GM12878 (cell line): ENCODE measurements around the gene PTCD1. TPM values are rescaled to one million over a fixed set of nuclear protein-coding genes. Genes with fewer than 3 reads are reported as not detected.
A peak's percentile ranks its signal among the peaks of the same experiment; 100 is the strongest.

Experiments
- ATAC-seq: fragments of 200-7000 bp; cut with Tn5 transposase; 3 replicates; pipeline ENCODE4 v1.9.1; 2020; ENCODE audit warnings: mild to moderate bottlenecking, moderate library complexity
- BruUV-seq: library from RNA; stranded (reverse); fragments of 400-500 nt; replicated peaks from 2 replicates; lab custom pipeline; 2021; lab: Mats Ljungman, UMichigan
- CTCF ChIA-PET: fragments of 300-600 bp; sonication (Branson Sonifier 250); formaldehyde crosslinking; extraction: SDS; loops from one replicate; lab custom pipeline; 2021; ENCODE audit warnings: inconsistent platforms; lab: Yijun Ruan, JAX
- POLR2A ChIA-PET: fragments of 350-600 bp; formaldehyde crosslinking; extraction: SDS; loops from one replicate; lab custom pipeline; 2021; ENCODE audit warnings: inconsistent platforms; lab: Charles Lee
- RAD21 ChIA-PET: fragments of 300-600 bp; sonication (Branson Sonifier 250); formaldehyde crosslinking; loops from one replicate; lab custom pipeline; 2023; ENCODE audit warnings: antibody characterized with exemption; ENCODE audit not compliant: unreplicated experiment; lab: Charles Lee
- SMC1A ChIA-PET: fragments of 300-600 bp; sonication (Branson Sonifier 250); formaldehyde crosslinking; loops from one replicate; lab custom pipeline; 2023; ENCODE audit not compliant: unreplicated experiment, uncharacterized antibody; lab: Charles Lee
- DNase-seq: peaks from one replicate; pipeline ENCODE4 v3.0.0-alpha.2; 2011; ENCODE audit warnings: low read depth, low spot score
- FAIRE-seq: peaks from 3 replicates; lab custom pipeline; 2011; peaks lifted over from hg19 to GRCh38; lab: Jason Lieb, UNC
- H2AFZ ChIP-seq: 2 replicates; pipeline ENCODE4 v1.6.0; 2011; ENCODE audit warnings: low read depth, low read length, control low read depth; ENCODE audit not compliant: control insufficient read depth
- H3K27ac ChIP-seq: 2 replicates; pipeline ENCODE4 v1.5.1; 2011; ENCODE audit warnings: control low read depth; ENCODE audit not compliant: control insufficient read depth, insufficient read depth
- H3K27me3 ChIP-seq, 2 experiments: replicated peaks in 1 of 2; 2 replicates each; pipeline versions ENCODE4 v1.6.0 to v1.6.1; 2011; ENCODE audit warnings: low read length in 1 of 2; ENCODE audit not compliant: control insufficient read depth in 2 of 2, insufficient read depth in 2 of 2
- H3K36me3 ChIP-seq, 2 experiments: 2 replicates each; pipeline ENCODE4 v1.5.1; 2011; ENCODE audit warnings: low read length in 1 of 2; ENCODE audit not compliant: control insufficient read depth in 2 of 2, insufficient read depth in 2 of 2
- H3K4me1 ChIP-seq: 2 replicates; pipeline ENCODE4 v1.6.1; 2011; ENCODE audit warnings: mild to moderate bottlenecking, low read length, moderate library complexity, mixed read lengths; ENCODE audit not compliant: control insufficient read depth, insufficient read depth
- H3K4me2 ChIP-seq: 2 replicates; pipeline ENCODE4 v1.6.0; 2011; ENCODE audit warnings: control low read depth; ENCODE audit not compliant: control insufficient read depth, insufficient read depth
- H3K4me3 ChIP-seq: fragments of 200-600 bp; sonication (generic); 2 replicates; pipeline ENCODE4 v1.5.1; 2016
- H3K79me2 ChIP-seq: 2 replicates; pipeline ENCODE4 v1.6.0; 2011; ENCODE audit warnings: low read length; ENCODE audit not compliant: control insufficient read depth, insufficient read depth
- H3K9ac ChIP-seq: 2 replicates; pipeline ENCODE4 v1.8.0; 2011; ENCODE audit warnings: low read length, control low read depth, mixed read lengths; ENCODE audit not compliant: control insufficient read depth, insufficient read depth
- H3K9me3 ChIP-seq: replicated peaks from 3 replicates; pipeline ENCODE4 v1.5.1; 2011; ENCODE audit warnings: mild to moderate bottlenecking, low read length; ENCODE audit not compliant: control insufficient read depth, insufficient read depth
- H4K20me1 ChIP-seq: 2 replicates; pipeline ENCODE4 v1.6.0; 2011; ENCODE audit not compliant: control insufficient read depth, insufficient read depth
- DPF2 ChIP-seq: fragments of 450-650 bp; IDR thresholded peaks from 2 replicates; pipeline ENCODE4 v1.6.1; 2017; ENCODE audit warnings: mild to moderate bottlenecking
- MEF2A ChIP-seq: IDR thresholded peaks from 2 replicates; pipeline ENCODE4 v1.6.1; 2011; ENCODE audit warnings: low read depth, mild to moderate bottlenecking, low read length, moderate library complexity; ENCODE audit not compliant: insufficient read depth
- MTA2 ChIP-seq: fragments of 450-650 bp; IDR thresholded peaks from 2 replicates; pipeline ENCODE4 v1.6.1; 2016; ENCODE audit warnings: low read depth, mild to moderate bottlenecking, moderate library complexity
- NFXL1 ChIP-seq: fragments of 450-650 bp; IDR thresholded peaks from 2 replicates; pipeline ENCODE4 v1.6.1; 2017; ENCODE audit warnings: antibody characterized with exemption, mild to moderate bottlenecking, borderline replicate concordance
- POLR2A ChIP-seq: IDR thresholded peaks from 2 replicates; pipeline ENCODE4 v1.6.1; 2011; ENCODE audit warnings: low read depth, mild to moderate bottlenecking, low read length
- TCF7 ChIP-seq: IDR thresholded peaks from 2 replicates; pipeline ENCODE4 v1.6.1; 2014; ENCODE audit warnings: antibody characterized with exemption, borderline replicate concordance
- ZNF207 ChIP-seq: fragments of 450-650 bp; IDR thresholded peaks from 2 replicates; pipeline ENCODE4 v1.6.1; 2014; ENCODE audit warnings: antibody characterized with exemption, mild to moderate bottlenecking, borderline replicate concordance
- WGBS: methylation state at CpG from one replicate; pipeline ENCODE4 v1.1.6; 2016; ENCODE audit warnings: low lambda C conversion rate; ENCODE audit not compliant: insufficient replicate concordance, insufficient coverage; ENCODE audit errors: missing lambda C conversion rate; 5-methylcytosine and 5-hydroxymethylcytosine counted together
- in situ Hi-C: fragments of 300-500 bp; cut with MboI; formaldehyde crosslinking; loops from 9 replicates; pipeline ENCODE4 v1.14.3; 2018; ENCODE audit warnings: mixed read lengths
- intact Hi-C: fragments of 100-400 bp; cut with micrococcal nuclease; formaldehyde crosslinking; loops from one replicate; pipeline ENCODE4 v1.14.2; 2022; ENCODE audit not compliant: unreplicated experiment
- polyA plus RNA-seq, 11 experiments: library from polyadenylated mRNA; depleted of rRNA in 4 of 11; unstranded in 6 of 11; stranded (reverse) in 5 of 11; fragments of >200 nt; fragmentation: Nextera tagmentation in 4 of 11; fragmentation: Illumina TruSeq in 1 of 11; extraction: Ambion mirVana in 4 of 11; extraction: Trizol in 1 of 11; gene quantifications; 1 replicate in 1 of 11; 2 replicates in 10 of 11; pipeline versions ENCODE4 v1.2.1 to v1.2.3, GENCODE V29; 2011 to 2016; ENCODE audit warnings: inconsistent platforms in 2 of 11, missing spikeins in 2 of 11, low read depth in 1 of 11
- total RNA-seq, 4 experiments: library from RNA; depleted of rRNA in 3 of 4; stranded (reverse); fragments of >200 nt in 3 of 4; fragmentation: Illumina TruSeq in 1 of 4; extraction: Trizol in 1 of 4; gene quantifications; 2 replicates each; pipeline versions ENCODE4 v1.2.1 to v1.2.3, GENCODE V29; 2013 to 2021
- TF ChIP-seq, protein P1 (sequence below), 3 experiments: IDR thresholded peaks in 2 of 3; conservative IDR thresholded peaks in 1 of 3; 2 replicates each; pipeline ENCODE4 v1.5.1; 2011; ENCODE audit warnings: low read depth in 3 of 3, low read length in 3 of 3, mild to moderate bottlenecking in 3 of 3, control low read depth in 2 of 3, moderate library complexity in 2 of 3, inconsistent platforms in 1 of 3, mixed read lengths in 1 of 3; ENCODE audit not compliant: control insufficient read depth in 2 of 3, insufficient read depth in 1 of 3; ENCODE audit errors: extremely low read depth in 1 of 3
- TF ChIP-seq, protein P2 (sequence below): fragments of 450-650 bp; IDR thresholded peaks from 2 replicates; pipeline ENCODE4 v1.6.1; 2017; ENCODE audit warnings: borderline replicate concordance
- TF ChIP-seq, protein P3 (sequence below): IDR thresholded peaks from 2 replicates; pipeline ENCODE4 v1.6.1; 2011; ENCODE audit warnings: borderline replicate concordance, low read depth, mild to moderate bottlenecking, moderate library complexity, low read length; ENCODE audit not compliant: insufficient read depth, poor library complexity, severe bottlenecking

The PTCD1 gene
- total and polyA plus RNA-seq, 10 of the 15 experiments (the other 5 are each of a cell fraction or from before 2014, with no cell fraction given) = 0.26 to 9.7 (median 5.0) TPM

DNA sequence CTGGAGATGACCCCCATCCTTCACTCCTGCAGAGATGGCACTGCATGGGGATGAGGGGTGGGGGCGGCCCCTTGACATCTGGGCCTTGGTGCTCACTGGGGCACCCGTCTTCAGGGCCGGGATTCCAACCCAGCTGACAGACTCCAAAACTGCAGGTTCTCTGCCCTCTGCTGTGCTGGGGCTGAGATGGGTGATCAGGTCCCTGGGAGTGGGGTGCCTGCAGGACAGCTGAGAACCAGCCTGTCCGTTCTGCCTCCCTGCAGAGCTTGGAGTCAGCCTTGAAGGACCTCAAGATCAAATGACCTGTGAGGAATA is 44.5 kb downstream of the PTCD1 start:
- intact Hi-C loops = no loop called here

DNA sequence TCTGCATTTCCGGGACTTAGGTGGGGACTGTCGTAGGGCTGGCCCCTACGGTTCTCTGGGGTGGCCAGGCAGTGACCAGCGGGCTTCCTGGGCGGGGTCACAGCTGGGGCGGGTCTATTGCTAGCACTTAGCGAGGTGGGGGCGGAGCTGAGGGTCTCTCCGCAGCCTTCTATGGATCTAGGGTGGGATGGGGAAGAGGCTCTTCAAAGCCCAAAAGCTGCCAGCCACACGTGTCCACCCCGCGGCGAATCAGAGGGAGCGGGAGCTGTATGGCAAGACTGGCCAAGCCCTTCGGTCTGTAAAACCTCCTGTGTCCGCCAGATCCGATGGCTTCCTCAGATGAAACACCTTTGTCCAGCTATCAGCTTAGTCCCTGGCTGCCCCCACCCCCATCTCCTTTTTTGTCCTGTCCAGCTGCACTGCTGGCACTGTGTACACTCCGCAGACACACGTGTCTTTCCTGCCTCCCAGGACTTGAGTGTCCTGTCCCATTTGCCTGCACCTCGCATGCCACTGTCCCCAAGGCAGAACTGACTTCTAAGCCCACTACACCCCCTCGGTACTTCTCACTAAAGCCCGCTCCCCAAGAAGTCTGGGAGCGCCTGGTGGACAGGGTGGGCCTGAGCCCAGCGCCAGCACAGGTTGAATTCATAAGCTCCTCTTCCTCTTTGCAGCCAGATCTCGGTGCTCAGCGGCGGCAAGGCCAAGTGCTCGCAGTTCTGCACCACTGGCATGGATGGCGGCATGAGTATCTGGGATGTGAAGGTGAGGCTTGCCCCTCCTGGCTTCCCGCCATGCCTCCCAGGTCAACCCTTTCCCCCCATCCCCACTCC is 45.0 kb downstream of the PTCD1 start:
- POLR2A ChIA-PET = interaction anchor here (0.5 to 1.1 kb wide), 2 partner anchors 9 to 43 kb away, joined by 3 to 4 read pairs; no protein-coding TSS in a partner anchor
- Histone ChIP-seq H3K9me3 (no peaks in the 10 kb centered on the region), H3K4me2 (no peak overlapping the region), H3K4me1 (peaks cover 4% of the 10 kb centered on the region; the same call in 1 of the 2 replicates), H3K79me2 (no peaks in the 10 kb centered on the region; the same call in 1 of the 2 replicates), H4K20me1 (no peaks in the 10 kb centered on the region), H2AFZ (no peak overlapping the region), H3K36me3 (peaks cover 49 to 57% of the 10 kb centered on the region in 2 experiments), H3K27ac (no peak overlapping the region), H3K4me3 (no peak overlapping the region), H3K9ac (no peak overlapping the region), H3K27me3 (no peaks in the 10 kb centered on the region)
- no TSS peak for BruUV-seq
- WGBS = 85% methylated on average over 28 of the region's 30 CpGs
- SMC1A ChIA-PET = interaction anchor here (2.8 kb wide), 1 partner anchor 14 kb away, joined by 8 read pairs; no protein-coding TSS in a partner anchor
- intact Hi-C loops (no loop called here), in situ Hi-C loops (no loop called here)
- CTCF ChIA-PET = interaction anchor here (1.1 to 2.1 kb wide), 2 partner anchors 13 to 64 kb away, joined by 4 to 6 read pairs; no protein-coding TSS in a partner anchor
- FAIRE-seq = no peak
- DNase-seq = no peak
- peak; percentile 40; the same call in 2 of the 3 replicates for ATAC-seq
- RAD21 ChIA-PET = no interaction called here
- TF ChIP-seq, protein P1, sequence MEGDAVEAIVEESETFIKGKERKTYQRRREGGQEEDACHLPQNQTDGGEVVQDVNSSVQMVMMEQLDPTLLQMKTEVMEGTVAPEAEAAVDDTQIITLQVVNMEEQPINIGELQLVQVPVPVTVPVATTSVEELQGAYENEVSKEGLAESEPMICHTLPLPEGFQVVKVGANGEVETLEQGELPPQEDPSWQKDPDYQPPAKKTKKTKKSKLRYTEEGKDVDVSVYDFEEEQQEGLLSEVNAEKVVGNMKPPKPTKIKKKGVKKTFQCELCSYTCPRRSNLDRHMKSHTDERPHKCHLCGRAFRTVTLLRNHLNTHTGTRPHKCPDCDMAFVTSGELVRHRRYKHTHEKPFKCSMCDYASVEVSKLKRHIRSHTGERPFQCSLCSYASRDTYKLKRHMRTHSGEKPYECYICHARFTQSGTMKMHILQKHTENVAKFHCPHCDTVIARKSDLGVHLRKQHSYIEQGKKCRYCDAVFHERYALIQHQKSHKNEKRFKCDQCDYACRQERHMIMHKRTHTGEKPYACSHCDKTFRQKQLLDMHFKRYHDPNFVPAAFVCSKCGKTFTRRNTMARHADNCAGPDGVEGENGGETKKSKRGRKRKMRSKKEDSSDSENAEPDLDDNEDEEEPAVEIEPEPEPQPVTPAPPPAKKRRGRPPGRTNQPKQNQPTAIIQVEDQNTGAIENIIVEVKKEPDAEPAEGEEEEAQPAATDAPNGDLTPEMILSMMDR (IDR thresholded peaks at IDR 0.05 in 2 of 3, conservative IDR thresholded peaks at IDR 0.05 in 1 of 3; ENCODE audit: control insufficient read depth in 2 of 3, extremely low read depth in 1 of 3, insufficient read depth in 1 of 3, low read depth in 3 of 3, low read length in 3 of 3) = no peak
- TF ChIP-seq, protein P2, sequence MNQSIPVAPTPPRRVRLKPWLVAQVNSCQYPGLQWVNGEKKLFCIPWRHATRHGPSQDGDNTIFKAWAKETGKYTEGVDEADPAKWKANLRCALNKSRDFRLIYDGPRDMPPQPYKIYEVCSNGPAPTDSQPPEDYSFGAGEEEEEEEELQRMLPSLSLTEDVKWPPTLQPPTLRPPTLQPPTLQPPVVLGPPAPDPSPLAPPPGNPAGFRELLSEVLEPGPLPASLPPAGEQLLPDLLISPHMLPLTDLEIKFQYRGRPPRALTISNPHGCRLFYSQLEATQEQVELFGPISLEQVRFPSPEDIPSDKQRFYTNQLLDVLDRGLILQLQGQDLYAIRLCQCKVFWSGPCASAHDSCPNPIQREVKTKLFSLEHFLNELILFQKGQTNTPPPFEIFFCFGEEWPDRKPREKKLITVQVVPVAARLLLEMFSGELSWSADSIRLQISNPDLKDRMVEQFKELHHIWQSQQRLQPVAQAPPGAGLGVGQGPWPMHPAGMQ = no peak
- TF ChIP-seq ZNF207 = no peak
- no peak for TF ChIP-seq NFXL1
- TF ChIP-seq, protein P3, sequence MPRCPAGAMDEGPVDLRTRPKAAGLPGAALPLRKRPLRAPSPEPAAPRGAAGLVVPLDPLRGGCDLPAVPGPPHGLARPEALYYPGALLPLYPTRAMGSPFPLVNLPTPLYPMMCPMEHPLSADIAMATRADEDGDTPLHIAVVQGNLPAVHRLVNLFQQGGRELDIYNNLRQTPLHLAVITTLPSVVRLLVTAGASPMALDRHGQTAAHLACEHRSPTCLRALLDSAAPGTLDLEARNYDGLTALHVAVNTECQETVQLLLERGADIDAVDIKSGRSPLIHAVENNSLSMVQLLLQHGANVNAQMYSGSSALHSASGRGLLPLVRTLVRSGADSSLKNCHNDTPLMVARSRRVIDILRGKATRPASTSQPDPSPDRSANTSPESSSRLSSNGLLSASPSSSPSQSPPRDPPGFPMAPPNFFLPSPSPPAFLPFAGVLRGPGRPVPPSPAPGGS = no peak

More for the DNA sequence above, 44.5 kb downstream of the PTCD1 start:
- CTCF ChIA-PET = interaction anchor here (1.0 to 2.1 kb wide), 2 partner anchors 13 to 65 kb away, joined by 3 to 6 read pairs; no protein-coding TSS in a partner anchor
- H3K36me3 ChIP-seq = peaks cover 54 to 62% of the 10 kb centered on the region in 2 experiments
- H3K79me2 ChIP-seq = no peaks in the 10 kb centered on the region; the same call in 1 of the 2 replicates
- peaks cover 4% of the 10 kb centered on the region; the same call in 1 of the 2 replicates for H3K4me1 ChIP-seq
- RAD21 ChIA-PET = no interaction called here
- no peak overlapping the region for H3K27ac ChIP-seq
- WGBS = 85% methylated on average over 3 of the region's 4 CpGs
- no peak overlapping the region for H3K9ac ChIP-seq
- POLR2A ChIA-PET = interaction anchor here (0.7 to 1.1 kb wide), 2 partner anchors 42 to 47 kb away, joined by 3 to 4 read pairs; no protein-coding TSS in a partner anchor
- H4K20me1 ChIP-seq = no peaks in the 10 kb centered on the region
- BruUV-seq = no TSS peak
- no peak overlapping the region for H3K4me3 ChIP-seq
- H3K4me2 ChIP-seq = no peak overlapping the region
- SMC1A ChIA-PET = interaction anchor here (2.8 kb wide), 1 partner anchor 13 kb away, joined by 8 read pairs; no protein-coding TSS in a partner anchor
- TF ChIP-seq POLR2A (peak; percentile 33; the same call in 1 of the 2 replicates), MTA2 (no peak), TCF7 (no peak), MEF2A (no peak), DPF2 (no peak)
- TF ChIP-seq, all 136 proteins: peak for 1
- DNase-seq = no peak
- in situ Hi-C loops = no loop called here
- no peaks in the 10 kb centered on the region for H3K9me3 ChIP-seq
- no peaks in the 10 kb centered on the region for H3K27me3 ChIP-seq
- H2AFZ ChIP-seq = no peak overlapping the region
- ATAC-seq = no peak
- no peak for FAIRE-seq
